HG02642 (cell line): ENCODE results near the gene ITGB5.
"Not testable (repeated sequence)": the region's sequence is repeated elsewhere in the genome, so short reads cannot be mapped to it uniquely, and the experiment has no call there.

Experiments
- ATAC-seq: cut with Tn5 transposase; IDR thresholded peaks from one replicate; pipeline ENCODE4 v1.9.1; 2021; ENCODE audit warnings: mild to moderate bottlenecking; ENCODE audit not compliant: unreplicated experiment, poor library complexity

Gene ITGB5

GRCh38 chr3:124841517-124841916 lies 45.6 kb downstream of the ITGB5 start:
- no peak for ATAC-seq

DNA sequence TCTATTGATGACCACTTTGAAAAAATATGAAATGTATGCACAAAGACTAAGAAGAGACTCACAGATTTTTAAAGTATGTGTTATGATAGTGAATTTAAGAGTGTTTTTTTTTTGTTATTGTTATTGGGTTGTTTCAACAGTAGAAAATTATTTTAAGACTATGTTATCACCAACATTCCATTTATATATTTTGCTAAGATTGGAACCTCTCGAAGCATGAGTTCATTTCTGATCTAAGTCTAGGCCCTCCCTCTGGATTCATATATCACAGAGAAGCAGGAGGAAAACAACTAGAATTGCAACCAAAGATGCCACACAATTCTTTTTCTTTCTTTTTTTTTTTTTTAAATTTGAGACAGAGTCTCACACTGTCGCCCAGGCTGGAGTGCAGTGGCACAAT lies 46.8 kb downstream of the ITGB5 start:
- no peak for ATAC-seq

DNA sequence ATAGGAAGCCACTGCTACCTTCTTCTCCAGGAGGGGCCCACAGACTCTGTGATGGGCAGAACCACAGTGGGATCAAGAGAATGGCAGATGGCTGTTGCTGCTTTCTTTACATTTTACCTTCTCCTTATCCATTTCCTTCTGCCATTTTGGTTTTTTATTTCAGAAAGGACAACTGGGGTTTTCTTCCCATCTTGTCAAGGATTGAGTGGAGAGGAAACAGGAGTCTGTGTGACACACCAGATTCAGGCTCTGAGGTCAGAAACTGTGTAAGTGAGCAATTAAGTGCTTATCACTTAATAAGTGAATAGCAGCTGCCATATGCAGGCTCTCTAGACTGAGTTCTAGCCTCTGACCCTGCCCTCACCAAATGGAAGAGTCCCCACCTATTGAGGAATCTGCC lies 47.3 kb downstream of the ITGB5 start:
- ATAC-seq, result no peak

GRCh38 chr3:124838963-124839362 lies 48.2 kb downstream of the ITGB5 start:
- no peak for ATAC-seq

DNA sequence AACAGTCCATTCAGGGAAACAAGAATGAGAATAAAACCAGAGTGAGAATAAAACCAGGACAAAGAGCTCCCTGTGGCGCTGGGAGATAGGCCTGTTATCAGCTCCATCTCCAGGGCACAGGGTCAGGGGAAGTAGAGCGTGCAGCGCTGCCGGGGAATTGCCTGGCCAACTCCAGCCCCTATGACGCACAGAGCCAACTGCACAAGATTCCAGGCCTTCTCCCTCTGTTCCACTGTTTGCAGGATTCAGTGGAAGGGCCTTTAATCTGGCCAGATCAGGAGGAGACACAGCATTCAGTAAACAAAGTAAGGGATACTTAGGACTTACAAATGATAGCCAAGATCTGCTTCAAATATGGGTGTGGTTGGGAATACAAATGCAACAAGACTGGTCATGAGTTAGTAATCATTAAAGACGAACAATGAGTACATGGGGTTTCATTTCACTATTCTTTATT lies 49.4 kb downstream of the ITGB5 start:
- ATAC-seq, result no peak

GRCh38 chr3:124837065-124837464 lies 50.1 kb downstream of the ITGB5 start:
- no peak for ATAC-seq

DNA sequence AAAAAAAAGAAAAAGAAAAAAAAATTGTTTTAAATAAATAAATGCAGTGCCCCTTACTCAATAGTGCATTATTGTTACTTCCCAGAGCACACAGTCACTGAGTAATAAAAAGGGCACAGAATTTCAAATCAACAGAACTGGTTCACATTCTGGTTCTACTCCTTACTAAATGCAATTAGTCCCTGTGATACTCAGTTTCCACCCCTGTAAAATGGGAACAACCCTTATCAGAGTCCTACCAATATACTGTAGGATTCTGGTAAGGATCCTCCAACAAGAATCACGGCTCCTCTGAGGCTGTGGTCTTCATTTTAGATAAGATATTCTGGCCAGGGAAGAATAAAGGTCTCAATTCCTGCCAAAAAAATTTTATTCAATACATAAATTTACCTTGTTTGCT lies 50.7 kb downstream of the ITGB5 start:
- ATAC-seq, result no peak

DNA sequence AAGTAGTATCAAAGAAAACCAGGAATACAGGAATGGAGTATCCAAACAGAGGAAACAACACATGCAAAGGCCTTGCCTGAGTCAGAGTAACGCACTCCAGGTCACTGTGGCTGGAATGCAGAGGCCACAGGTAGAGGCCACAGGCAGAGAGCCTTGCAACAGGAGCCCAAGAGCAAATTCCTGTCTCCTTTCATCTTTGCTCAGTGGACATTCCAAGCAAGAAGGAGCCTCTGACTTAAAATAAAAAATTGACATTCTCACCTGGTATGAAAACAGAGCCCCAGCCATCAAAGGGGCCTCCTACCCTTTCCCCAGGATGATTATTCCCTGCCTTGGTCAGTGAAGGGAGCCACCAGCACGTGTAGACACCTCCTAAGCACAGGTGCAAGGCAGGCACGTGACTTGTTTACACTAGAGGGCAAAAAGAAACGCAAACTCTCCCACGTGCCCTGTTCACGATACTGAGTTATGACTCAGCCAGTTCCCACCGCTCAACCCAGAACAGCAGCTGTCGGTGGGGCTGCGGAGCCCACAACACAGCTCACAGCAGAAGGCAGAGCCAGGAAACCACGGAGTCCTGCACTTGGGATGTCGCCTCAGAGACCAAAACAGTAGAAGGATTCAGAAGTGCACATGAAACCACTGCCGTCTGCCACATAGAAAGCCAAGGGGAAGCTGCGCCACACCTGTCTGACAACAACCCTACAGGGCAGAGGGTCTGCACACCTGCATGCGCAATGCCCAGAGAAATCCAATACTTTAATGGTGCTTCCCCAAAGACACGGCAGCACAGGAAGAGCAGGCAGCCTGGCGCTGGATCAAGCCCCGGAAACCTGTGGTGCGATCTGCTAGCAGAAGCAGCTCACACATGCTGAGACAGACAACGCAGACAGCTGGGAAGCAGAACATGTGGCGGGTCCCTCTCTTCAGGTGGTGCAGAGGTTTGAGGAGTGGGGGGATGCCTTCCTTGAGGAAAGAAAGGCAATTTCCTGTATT lies 52.1 kb downstream of the ITGB5 start:
- ATAC-seq, result peak; percentile 94

DNA sequence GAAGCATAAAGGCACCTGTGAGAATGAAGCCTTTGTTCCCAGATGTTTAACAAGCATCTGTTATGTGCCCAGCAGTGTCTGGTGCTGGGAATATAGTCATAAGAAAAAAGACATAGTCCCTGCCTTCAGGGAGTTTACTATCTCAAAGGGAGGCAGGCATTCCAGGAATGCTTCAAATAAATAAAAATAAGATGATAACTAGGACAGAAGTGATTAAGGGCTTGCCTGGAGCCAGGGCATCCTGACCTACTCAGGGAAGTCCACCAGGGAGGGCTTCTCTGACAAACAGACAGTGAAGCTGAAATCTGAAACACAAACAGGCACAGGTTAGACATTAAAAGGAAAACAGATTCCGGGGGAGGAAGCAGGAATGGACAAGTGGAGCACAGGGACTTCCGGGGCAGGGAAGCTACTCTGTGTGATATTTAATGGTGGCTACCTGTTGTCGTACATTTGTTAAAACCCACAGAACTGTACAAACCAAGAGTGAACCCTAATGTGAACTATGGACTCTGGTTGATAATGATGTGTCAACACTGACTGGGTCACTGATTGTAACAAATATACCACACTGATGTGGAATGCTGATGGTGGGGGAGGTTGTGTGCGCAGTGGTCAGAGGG lies 53.3 kb downstream of the ITGB5 start:
- ATAC-seq, result no peak

DNA sequence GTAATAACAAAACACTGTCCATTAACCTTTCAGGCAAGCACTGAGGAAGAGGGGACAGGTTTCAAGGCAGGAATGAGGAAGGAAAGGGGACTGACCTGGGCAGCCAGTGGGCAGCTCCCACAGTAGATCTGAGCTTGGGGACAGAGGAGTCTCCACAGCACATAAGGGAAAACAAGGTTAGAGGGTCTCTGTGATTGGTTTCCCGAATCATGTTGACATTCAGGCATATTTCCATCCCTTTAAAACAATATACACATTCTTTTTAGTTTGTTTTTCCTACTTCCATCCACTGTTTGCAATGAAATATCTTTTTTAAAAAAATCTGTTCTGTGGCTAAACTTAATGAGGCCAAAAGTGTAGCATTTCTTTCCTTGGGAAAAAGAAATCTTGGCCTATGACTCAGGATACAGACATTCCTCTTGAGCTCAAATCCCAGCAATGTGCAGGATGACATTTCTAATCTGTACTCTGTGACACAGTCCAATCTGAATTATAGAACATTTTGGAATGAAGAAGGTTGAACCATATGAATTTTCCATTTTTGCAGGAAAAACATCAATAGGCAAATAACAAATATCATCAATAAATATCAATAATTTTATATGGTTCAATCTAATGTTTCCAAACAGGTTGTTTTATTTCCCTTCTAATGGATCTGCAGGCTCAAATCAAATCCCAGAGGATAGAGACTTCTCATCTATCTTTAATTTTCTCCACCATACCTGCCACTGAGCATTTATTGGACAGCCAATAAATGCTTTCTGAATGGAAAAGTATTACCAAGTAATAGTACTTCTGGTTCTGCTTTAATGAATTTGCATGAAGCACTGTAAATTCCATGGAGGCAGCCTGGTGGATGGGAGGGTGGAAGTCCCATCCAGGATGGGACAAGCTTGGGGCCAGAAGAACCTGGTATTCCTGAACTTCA lies 54.1 kb downstream of the ITGB5 start:
- ATAC-seq, result no peak

DNA sequence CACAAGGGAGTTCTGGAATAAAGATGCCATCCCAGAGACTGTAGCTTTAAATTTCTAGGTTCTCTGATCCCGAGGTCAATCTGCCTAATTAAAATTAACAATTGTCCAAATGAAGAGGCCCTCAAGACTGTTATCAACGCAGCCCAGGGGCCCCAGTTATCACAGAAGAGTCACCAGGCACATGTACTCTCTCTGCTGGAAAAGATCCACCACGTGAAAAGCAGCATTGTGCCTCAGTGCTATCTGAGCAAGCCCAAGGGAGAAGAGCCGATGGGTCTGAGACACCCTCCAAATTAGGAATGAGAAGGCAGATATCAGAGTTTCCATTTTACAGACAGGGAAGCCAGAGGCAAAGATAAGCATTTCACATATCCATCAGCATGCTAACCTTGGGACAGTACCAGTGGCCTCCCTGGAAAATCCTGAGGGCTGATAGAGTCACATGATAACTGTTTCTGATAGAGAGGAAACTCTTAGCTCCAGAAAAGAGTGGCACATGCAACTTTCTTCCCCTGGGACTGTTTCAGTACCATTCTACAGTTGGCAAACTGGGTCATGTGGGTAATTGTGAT lies 55.5 kb downstream of the ITGB5 start:
- ATAC-seq, result no peak

DNA sequence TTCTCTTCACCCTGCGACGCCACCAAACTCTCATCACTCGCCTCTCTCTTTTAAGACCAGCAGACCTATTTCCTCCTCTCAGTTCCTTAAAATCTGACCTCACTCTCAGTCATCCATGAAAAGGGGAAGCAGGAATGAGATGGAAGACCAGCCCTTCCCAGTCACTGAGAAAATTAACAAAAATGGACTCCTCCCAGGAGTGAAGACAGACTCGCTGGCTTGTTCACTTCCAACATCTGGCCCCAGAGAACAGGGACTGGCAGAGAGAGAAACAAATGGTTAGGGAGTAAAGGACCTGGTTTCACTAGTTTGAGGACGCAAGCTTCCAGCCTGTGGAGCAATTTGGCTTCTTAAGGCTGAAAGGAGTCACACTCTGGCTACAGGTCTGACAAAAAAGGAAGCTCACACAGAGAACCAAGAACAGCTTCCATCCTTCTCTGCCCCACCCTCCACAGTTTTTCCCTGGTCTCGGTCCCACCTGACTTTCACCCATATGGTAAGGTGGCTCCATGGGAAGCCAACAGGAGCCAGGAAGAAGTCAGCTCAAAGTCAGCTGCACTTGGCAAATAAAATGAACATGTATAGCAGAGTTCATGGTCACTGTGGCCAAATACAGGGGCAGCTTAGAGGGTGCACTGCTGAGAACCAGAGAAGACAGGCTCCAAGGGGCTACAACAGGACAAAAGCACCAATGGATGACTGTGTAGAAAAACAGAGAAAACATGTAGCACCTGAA lies 57.2 kb downstream of the ITGB5 start:
- no peak for ATAC-seq

GRCh38 chr3:124829178-124829818 lies 57.9 kb downstream of the ITGB5 start:
- ATAC-seq, result no peak

GRCh38 chr3:124827476-124828206 lies 59.5 kb downstream of the ITGB5 start:
- ATAC-seq, result not testable (repeated sequence)

DNA sequence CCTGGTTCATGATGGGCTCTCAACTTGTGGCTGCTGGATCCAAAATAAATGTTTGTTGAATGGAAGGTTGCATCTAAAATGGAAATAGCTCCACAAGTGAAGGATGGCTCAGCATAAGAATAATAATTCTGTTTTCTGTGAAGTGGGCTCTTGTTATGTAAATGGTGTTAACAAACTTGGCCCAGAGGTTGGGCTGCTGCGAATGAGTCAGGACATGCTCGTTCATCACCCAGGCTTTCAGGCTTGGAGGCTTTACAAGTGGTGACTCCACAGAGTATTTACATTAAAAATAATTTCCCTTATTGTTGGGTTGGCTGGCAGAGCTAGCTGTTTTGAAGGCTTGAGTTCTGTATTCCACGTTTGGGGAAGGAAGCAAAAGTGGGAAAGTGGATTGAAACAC lies 60.5 kb downstream of the ITGB5 start:
- ATAC-seq, result no peak

- ATAC-seq, result no peak
Observed at GRCh38 chr3:124824286-124824915, 62.8 kb downstream of the ITGB5 start.

GRCh38 chr3:124823648-124824047 lies 63.5 kb downstream of the ITGB5 start:
- no peak for ATAC-seq

- ATAC-seq, result no peak
Observed at GRCh38 chr3:124823206-124823605, 64.0 kb downstream of the ITGB5 start.
